Astrocyte of the cerebellum (primary cell): Measurements from ENCODE around the gene BRK1.
A peak's percentile ranks its signal among the peaks of the same experiment; 100 is the strongest.
"Not testable (repeated sequence)": the region's sequence is repeated elsewhere in the genome, so short reads cannot be mapped to it uniquely, and the experiment has no call there.

ENCODE experiments used
- DNase-seq: peaks from one replicate; pipeline ENCODE4 v3.0.0-alpha.2; 2011; ENCODE audit warnings: low read depth
- H3K4me3 ChIP-seq: 2 replicates; pipeline ENCODE4 v1.5.1; 2011; ENCODE audit warnings: mild to moderate bottlenecking, low read depth, low read length, moderate library complexity
- CTCF ChIP-seq: IDR thresholded peaks from 2 replicates; pipeline ENCODE4 v1.5.1; 2012; ENCODE audit warnings: low read length, low read depth, moderate library complexity, mild to moderate bottlenecking; ENCODE audit errors: missing control alignments
- in situ Hi-C: cut with HindIII; loops from 2 replicates; pipeline ENCODE4 v1.10.0; 2017; ENCODE audit warnings: low sequenced_read_pairs

BRK1 gene

GRCh38 chr3:10155658-10156057 is 40.2 kb downstream of the BRK1 start:
- DNase-seq: no peak
- TF ChIP-seq CTCF: no peak
- H3K4me3 ChIP-seq: no peak overlapping the region
- in situ Hi-C loops: no loop called here

GRCh38 chr3:10157031-10157430 is 41.6 kb downstream of the BRK1 start:
- in situ Hi-C loops: no loop called here

DNA sequence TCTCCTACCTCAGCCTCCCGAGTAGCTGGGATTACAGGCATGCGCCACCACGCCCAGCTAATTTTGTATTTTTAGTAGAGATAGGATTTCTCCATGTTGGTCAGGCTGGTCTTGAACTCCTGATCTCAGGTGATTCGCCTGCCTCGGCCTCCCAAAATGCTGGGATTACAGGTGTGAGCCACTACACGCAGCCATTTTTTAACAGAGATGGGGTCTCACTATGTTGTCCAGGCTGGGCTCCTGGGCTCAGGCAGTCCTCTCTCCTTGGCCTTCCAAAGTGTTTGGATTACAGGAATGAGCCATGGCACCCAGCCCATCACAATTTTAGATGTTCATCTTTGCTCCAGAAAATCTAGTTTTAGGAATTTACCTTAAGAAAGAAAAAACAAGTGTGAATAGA is 43.1 kb downstream of the BRK1 start:
- in situ Hi-C loops, DNase-seq, H3K4me3 ChIP-seq: not testable (repeated sequence)

More at GRCh38 chr3:10157031-10157430, 41.6 kb downstream of the BRK1 start:
- H3K4me3 ChIP-seq: no peak overlapping the region
- TF ChIP-seq CTCF: no peak
- no peak for DNase-seq

DNA sequence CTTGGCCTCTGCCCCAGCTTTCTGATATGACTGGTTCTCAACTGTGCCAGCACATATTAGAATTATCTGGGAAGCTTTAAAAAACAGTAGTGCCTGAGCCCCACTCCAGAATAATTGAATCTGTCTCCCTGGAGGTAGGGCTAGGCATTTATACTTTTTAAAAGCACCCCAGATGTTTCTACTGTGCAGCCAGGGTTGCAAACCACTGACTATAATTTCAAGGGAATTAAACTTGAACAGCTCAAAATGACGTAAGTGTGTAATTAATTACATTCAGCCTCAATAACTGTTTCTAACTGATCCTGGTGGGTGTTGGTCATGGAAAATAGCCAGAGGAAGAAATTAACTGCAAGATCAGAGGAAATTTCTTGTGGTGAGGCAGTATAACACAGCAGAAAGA is 44.9 kb downstream of the BRK1 start:
- TF ChIP-seq CTCF: no peak
- in situ Hi-C loops: loop anchor here (5.0 kb wide), 2 partner anchors 33 to 87 kb away; partner anchors contain the start of gene TATDN2
- DNase-seq: peak; percentile 64
- no peak overlapping the region for H3K4me3 ChIP-seq

- no peak overlapping the region for H3K4me3 ChIP-seq
- in situ Hi-C loops: loop anchor here (5.0 kb wide), 2 partner anchors 34 to 86 kb away; partner anchors contain the start of gene TATDN2
- TF ChIP-seq CTCF: no peak
- DNase-seq: no peak
Observed at GRCh38 chr3:10160925-10161324, 45.5 kb downstream of the BRK1 start.

- no peak for DNase-seq
- H3K4me3 ChIP-seq: no peak overlapping the region
- no peak for TF ChIP-seq CTCF
- in situ Hi-C loops: loop anchor here (5.0 kb wide), 2 partner anchors 35 to 85 kb away; partner anchors contain the start of gene TATDN2
Observed at GRCh38 chr3:10162185-10162584, 46.7 kb downstream of the BRK1 start.

- in situ Hi-C loops: loop anchor here (5.0 kb wide), 2 partner anchors 37 to 83 kb away; partner anchors contain the start of gene TATDN2
- DNase-seq: not testable (repeated sequence)
- H3K4me3 ChIP-seq: peak overlapping the region; percentile 86
Observed at GRCh38 chr3:10164201-10164545, 48.7 kb downstream of the BRK1 start.
